Adrenal gland (tissue), 12 donors: Measurements from ENCODE around the gene PLBD2. TPM values are rescaled to one million over a fixed set of nuclear protein-coding genes. Genes with fewer than 3 reads are reported as not detected.

Experiments
- DNase-seq, 7 donors: peaks; one replicate each; pipeline ENCODE4 v3.0.0-alpha.2; 2019 to 2020
- H3K27ac ChIP-seq, 5 donors: fragments of 200-600 bp; sonication (generic) in 4 of 5; 1 replicate in 3 of 5; 2 replicates in 2 of 5; pipeline versions ENCODE4 v1.5.1 to v1.8.0; 2016 to 2020; ENCODE audit warnings: mild to moderate bottlenecking in 1 of 5
- H3K27me3 ChIP-seq: fragments of 200-600 bp; 2 replicates; pipeline ENCODE4 v1.8.0; 2021
- H3K36me3 ChIP-seq, 2 donors: fragments of 200-600 bp; replicated peaks in 1 of 2; 1 replicate in 1 of 2; 2 replicates in 1 of 2; pipeline versions ENCODE4 v1.5.1 to v1.8.0; 2018 to 2022
- H3K4me1 ChIP-seq, 2 donors: fragments of 200-600 bp; replicated peaks in 1 of 2; 1 replicate in 1 of 2; 2 replicates in 1 of 2; pipeline versions ENCODE4 v1.5.1 to v1.8.0; 2018 to 2021
- H3K4me3 ChIP-seq, 4 donors: fragments of 200-600 bp; sonication (generic) in 3 of 4; one replicate each; pipeline ENCODE4 v1.5.1; 2016 to 2018
- H3K9me3 ChIP-seq, 3 donors: fragments of 200-600 bp; sonication (generic) in 1 of 3; replicated peaks in 1 of 3; 1 replicate in 2 of 3; 2 replicates in 1 of 3; pipeline versions ENCODE4 v1.5.1 to v1.8.0; 2016 to 2021
- POLR2A ChIP-seq, 2 donors: fragments of 450-650 bp; IDR thresholded peaks; one replicate each; pipeline ENCODE4 v1.6.1; 2017; ENCODE audit warnings: antibody characterized with exemption in 2 of 2, mild to moderate bottlenecking in 2 of 2, moderate library complexity in 1 of 2
- WGBS, 4 donors: extraction: QIAGEN DNeasy Blood & Tissue Kit in 2 of 4; methylation state at CpG; one replicate each; pipeline versions ENCODE4 v1.1.5 to v1.1.7; 2013 to 2017; 5-methylcytosine and 5-hydroxymethylcytosine counted together
- intact Hi-C, 2 donors: fragments of 100-400 bp; cut with DNase I; formaldehyde crosslinking; loops; one replicate each; pipeline versions ENCODE4 v1.14.1 to v1.15.0; 2022 to 2023
- polyA plus RNA-seq, 3 donors: library from polyadenylated mRNA; stranded (reverse); fragments of 200-250 nt in 2 of 3; fragments of 350-450 nt in 1 of 3; fragmentation: Illumina TruSeq in 1 of 3; extraction: RNeasy Lipid Tissue Mini Kit (QIAGEN cat#74804) in 1 of 3; gene quantifications; one replicate each; pipeline ENCODE4 v1.2.3, GENCODE V29; 2013 to 2014
- total RNA-seq, 9 donors: library from RNA; depleted of rRNA in 4 of 9; stranded (reverse); fragments of >200 nt in 4 of 9; fragments of 120-200 nt in 1 of 9; fragmentation: NEBNext Ultra II Directional in 1 of 9; extraction: Animal tissue kit (Norgen Biotek cat#: 25700) in 1 of 9; gene quantifications; one replicate each; pipeline versions ENCODE4 v1.1.0 to v1.2.4, GENCODE V29; 2013 to 2023
- TF ChIP-seq, protein P1 (sequence below), 6 experiments: fragments of 450-650 bp in 4 of 6; fragments of 200-600 bp in 2 of 6; sonication (generic) in 1 of 6; IDR thresholded peaks; 1 replicate in 5 of 6; 2 replicates in 1 of 6; pipeline versions ENCODE4 v1.5.1 to v1.8.0; 2016 to 2021; ENCODE audit warnings: antibody characterized with exemption in 6 of 6, mild to moderate bottlenecking in 2 of 6, moderate library complexity in 1 of 6
- donor health status: healthy with polysubstance abuse.
- donor health status: Bipolar disorder and iron deficiency.
- donor health status: DM: yes; HTN: yes; CAD: no.
- donor health status: DM: no; HTN: no; CAD: no.
- donor health status: DM: no; HTN: no; CAD: no.
- donor health status: DM: yes; HTN: yes; CAD: no.

The PLBD2 gene
- total and polyA plus RNA-seq, 12 donors: 66.7 to 467 (median 305) TPM

DNA sequence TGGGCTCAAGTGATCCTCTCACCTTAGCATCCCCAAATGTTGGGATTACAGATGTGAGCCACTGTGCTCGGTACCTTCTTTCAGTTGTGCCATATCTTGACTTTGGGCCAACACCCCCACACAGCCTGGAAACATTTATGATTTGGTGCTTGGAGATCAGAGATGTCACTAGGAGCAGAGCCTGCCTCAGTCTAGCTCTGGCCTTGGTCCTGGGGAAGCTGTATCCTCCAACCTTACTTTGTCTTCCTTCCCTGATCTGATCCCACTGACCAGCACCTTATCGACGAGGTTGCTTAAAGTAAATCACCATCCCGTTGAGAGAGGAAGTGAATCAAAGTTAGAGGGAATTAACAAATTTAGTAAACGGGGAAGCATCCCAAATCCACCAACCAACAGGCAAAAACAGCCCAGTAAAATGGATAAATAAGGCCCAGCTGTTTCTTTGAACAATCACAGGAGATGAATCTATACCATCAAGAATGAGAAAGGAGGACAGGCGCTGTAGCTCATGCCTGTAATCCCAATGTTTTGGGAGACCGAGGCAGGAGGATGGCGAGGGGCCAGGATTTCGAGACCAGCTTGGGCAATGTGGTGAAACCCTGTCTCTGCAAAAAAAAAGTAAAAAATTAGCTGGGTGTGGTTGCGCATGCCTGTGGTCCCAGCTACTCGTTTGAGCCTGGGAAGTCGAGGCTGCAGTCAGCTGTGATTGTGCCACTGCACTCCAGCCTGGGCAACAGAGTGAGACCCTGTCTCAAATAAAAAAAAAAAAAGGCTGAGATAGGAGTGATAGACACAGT is 3.4 kb downstream of the PLBD2 start:
- H3K27me3 ChIP-seq: no peaks in the 10 kb centered on the region
- H3K4me1 ChIP-seq: peaks cover 64 to 75% of the 10 kb centered on the region in 2 donors
- no peak overlapping the region for H3K4me3 ChIP-seq
- H3K9me3 ChIP-seq: no peaks in the 10 kb centered on the region
- H3K27ac ChIP-seq: peak overlapping the region; percentile 53 to 97 (median 77)
- TF ChIP-seq POLR2A (IDR thresholded peaks at IDR 0.05): no peak
- TF ChIP-seq, protein P1, sequence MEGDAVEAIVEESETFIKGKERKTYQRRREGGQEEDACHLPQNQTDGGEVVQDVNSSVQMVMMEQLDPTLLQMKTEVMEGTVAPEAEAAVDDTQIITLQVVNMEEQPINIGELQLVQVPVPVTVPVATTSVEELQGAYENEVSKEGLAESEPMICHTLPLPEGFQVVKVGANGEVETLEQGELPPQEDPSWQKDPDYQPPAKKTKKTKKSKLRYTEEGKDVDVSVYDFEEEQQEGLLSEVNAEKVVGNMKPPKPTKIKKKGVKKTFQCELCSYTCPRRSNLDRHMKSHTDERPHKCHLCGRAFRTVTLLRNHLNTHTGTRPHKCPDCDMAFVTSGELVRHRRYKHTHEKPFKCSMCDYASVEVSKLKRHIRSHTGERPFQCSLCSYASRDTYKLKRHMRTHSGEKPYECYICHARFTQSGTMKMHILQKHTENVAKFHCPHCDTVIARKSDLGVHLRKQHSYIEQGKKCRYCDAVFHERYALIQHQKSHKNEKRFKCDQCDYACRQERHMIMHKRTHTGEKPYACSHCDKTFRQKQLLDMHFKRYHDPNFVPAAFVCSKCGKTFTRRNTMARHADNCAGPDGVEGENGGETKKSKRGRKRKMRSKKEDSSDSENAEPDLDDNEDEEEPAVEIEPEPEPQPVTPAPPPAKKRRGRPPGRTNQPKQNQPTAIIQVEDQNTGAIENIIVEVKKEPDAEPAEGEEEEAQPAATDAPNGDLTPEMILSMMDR (IDR thresholded peaks at IDR 0.05): no peak
- WGBS, 4 donors: 44 to 58% (median 53%) methylated on average over 12 of the region's 12 CpGs
- intact Hi-C loops: no loop called here
- DNase-seq: peak in 4 of 7 donors; percentile 43 to 67 (median 54)
- peaks cover 0 to 5% of the 10 kb centered on the region in 2 donors for H3K36me3 ChIP-seq

DNA sequence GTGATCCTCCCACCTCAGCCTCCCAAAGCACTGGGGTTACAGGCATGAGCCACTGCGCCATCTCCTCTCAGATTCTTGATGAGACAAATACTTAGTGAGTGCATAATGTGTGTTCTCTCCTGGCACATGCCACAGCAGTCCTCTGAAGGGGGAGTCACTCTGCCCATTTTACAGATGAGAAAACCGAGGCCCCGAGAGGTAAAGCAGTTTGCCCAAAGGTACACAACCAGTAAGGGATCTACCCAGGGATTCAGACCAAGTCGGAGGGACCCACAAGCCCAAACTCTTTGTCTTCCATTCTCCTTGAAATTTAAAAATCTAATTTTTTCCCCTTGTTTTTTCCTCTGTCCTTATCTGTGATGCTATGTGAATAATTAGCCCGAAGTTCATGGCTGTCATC is 6.3 kb downstream of the PLBD2 start:
- Histone ChIP-seq H3K27ac (peak overlapping the region in 1 of 5 donors; percentile 7), H3K4me1 (peaks cover 61 to 83% of the 10 kb centered on the region in 2 donors), H3K4me3 (no peak overlapping the region), H3K27me3 (no peaks in the 10 kb centered on the region), H3K9me3 (no peaks in the 10 kb centered on the region), H3K36me3 (peaks cover 0 to 18% of the 10 kb centered on the region in 2 donors)
- TF ChIP-seq POLR2A (IDR thresholded peaks at IDR 0.05): no peak
- TF ChIP-seq, protein P1 (IDR thresholded peaks at IDR 0.05): no peak
- 84 to 90% (median 88%) methylated on average over 5 of the region's 5 CpGs for WGBS, 4 donors
- intact Hi-C loops: loop anchor here in 1 of 2 donors (5.0 kb wide), 1 partner anchor 47 kb away; no protein-coding TSS in a partner anchor
- no peak for DNase-seq

DNA sequence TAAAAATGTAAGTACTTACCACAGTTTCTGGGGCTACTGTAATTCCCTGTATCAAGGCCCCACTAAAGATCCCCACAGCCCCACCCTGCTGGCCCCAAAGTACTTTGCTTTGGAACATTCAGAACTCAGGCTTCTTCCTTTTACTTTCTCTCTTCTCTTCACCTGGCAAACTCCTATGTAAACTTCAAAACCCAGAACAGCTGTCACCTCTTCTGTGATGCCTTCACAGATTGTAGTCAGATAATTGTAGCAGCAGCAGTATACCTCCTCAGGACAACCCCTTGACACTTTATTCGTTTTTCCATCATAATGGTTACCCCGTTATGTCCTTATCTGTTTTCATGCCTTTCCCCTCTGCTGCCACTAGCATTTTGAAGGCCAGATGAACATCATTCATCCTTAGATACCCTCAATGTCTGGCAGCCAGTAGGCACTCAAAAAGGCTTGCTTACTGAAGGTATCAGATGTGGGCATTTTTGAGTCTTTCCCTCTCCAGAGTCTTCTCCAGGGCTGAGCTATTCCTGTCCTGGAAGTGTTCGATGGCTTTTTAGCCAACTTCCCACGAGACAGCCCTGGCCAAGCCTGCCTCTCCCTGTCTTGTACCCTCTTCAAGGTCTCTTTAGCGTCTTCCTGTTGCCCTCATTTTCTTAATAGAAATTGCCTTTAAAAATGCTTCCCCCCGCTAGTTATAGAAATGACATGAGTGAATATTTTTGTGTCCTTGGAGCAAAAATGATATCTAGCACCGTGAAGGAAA is 7.4 kb downstream of the PLBD2 start:
- intact Hi-C loops: loop anchor here in 1 of 2 donors (5.0 kb wide), 1 partner anchor 49 kb away; no protein-coding TSS in a partner anchor
- 42 to 47% (median 44%) methylated on average over 7 of the region's 7 CpGs for WGBS, 4 donors
- DNase-seq: peak in 2 of 7 donors; percentile 23 to 32
- Histone ChIP-seq H3K27me3 (no peaks in the 10 kb centered on the region), H3K27ac (peak overlapping the region in 3 of 5 donors; percentile 4 to 57 (median 51)), H3K4me3 (no peak overlapping the region), H3K36me3 (peaks cover 0 to 16% of the 10 kb centered on the region in 2 donors), H3K9me3 (no peaks in the 10 kb centered on the region), H3K4me1 (peaks cover 54 to 72% of the 10 kb centered on the region in 2 donors)
- TF ChIP-seq, protein P1 (IDR thresholded peaks at IDR 0.05): no peak
- no peak for TF ChIP-seq POLR2A (IDR thresholded peaks at IDR 0.05)

DNA sequence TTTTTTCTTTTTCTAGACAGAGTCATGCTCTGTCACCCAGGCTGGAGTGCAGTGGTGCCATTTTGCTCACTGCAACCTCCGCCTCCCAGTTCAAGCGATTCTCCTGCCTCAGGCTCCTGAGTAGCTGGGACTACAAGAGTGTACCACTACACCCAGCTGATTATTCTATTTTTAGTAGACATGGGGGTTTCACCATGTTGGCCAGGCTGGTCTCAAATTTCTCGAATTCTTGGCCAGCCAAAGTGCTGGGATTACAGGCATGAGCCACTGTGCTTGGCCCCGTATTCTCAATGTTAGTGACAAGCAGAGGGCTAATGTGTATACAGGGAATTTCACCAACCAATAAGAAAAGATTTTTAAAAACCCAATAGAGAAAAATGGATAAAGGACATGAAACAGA is 8.4 kb downstream of the PLBD2 start:
- WGBS, 4 donors: 59 to 78% (median 63%) methylated on average over 4 of the region's 4 CpGs
- peak in 3 of 7 donors; percentile 16 to 42 (median 39) for DNase-seq
- no peak for TF ChIP-seq POLR2A (IDR thresholded peaks at IDR 0.05)
- TF ChIP-seq, protein P1 (IDR thresholded peaks at IDR 0.05): no peak
- Histone ChIP-seq H3K27me3 (no peaks in the 10 kb centered on the region), H3K4me3 (no peak overlapping the region), H3K4me1 (peaks cover 45 to 62% of the 10 kb centered on the region in 2 donors), H3K9me3 (no peaks in the 10 kb centered on the region), H3K36me3 (peaks cover 0 to 26% of the 10 kb centered on the region in 2 donors), H3K27ac (peak overlapping the region in 4 of 5 donors; percentile 30 to 59 (median 54))
- intact Hi-C loops: loop anchor here in 1 of 2 donors (5.0 kb wide), 1 partner anchor 50 kb away; no protein-coding TSS in a partner anchor
